K562 (cell line): ENCODE results near the gene ENPP5. TPM values are rescaled to one million over a fixed set of nuclear protein-coding genes. Genes with fewer than 3 reads are reported as not detected.

Experiments
- ATAC-seq: fragments of 200-7000 bp; cut with Tn5 transposase; 3 replicates; pipeline ENCODE4 v1.9.1; 2020; ENCODE audit warnings: moderate library complexity
- BruUV-seq: library from RNA; stranded (reverse); fragments of 400-500 nt; replicated peaks from 2 replicates; lab custom pipeline; 2021; lab: Mats Ljungman, UMichigan
- CTCF ChIA-PET: fragments of 300-600 bp; formaldehyde crosslinking; extraction: SDS; loops from one replicate; lab custom pipeline; 2021; ENCODE audit warnings: low intra/inter-chr PET ratio; lab: Yijun Ruan, JAX
- POLR2A ChIA-PET: fragments of 300-600, 350-650 bp; sonication (Branson Sonifier 250); formaldehyde crosslinking; extraction: SDS; loops from one replicate; lab custom pipeline; 2021; ENCODE audit warnings: antibody characterized with exemption, inconsistent platforms; lab: Yijun Ruan, JAX
- DNase-seq, 4 experiments: peaks; one replicate each; pipeline versions ENCODE4 v3.0.0 to v3.0.0-alpha.2; 2011 to 2018; ENCODE audit warnings: low spot score in 3 of 4, mixed read lengths in 3 of 4; ENCODE audit errors: extremely low read depth in 1 of 4
- FAIRE-seq: peaks from 2 replicates; lab custom pipeline; 2011; peaks lifted over from hg19 to GRCh38; lab: Jason Lieb, UNC
- H2AFZ ChIP-seq: 2 replicates; pipeline ENCODE4 v1.6.0; 2011; ENCODE audit warnings: low read depth, low read length, control low read depth, inconsistent platforms
- H3K27ac ChIP-seq: fragments of 200-600 bp; 3 replicates; pipeline ENCODE4 v1.8.0; 2011; ENCODE audit warnings: low read depth, mild to moderate bottlenecking, control low read depth, inconsistent platforms, low read length, moderate library complexity, mixed read lengths; ENCODE audit errors: extremely low read depth
- H3K27me3 ChIP-seq, 2 experiments: fragments of 300-600 bp in 1 of 2; 2 replicates in 1 of 2; 3 replicates in 1 of 2; pipeline versions ENCODE4 v1.6.0 to v1.8.0; 2011; ENCODE audit warnings: inconsistent platforms in 2 of 2, low read length in 2 of 2, mild to moderate bottlenecking in 1 of 2, mixed read lengths in 1 of 2, moderate library complexity in 1 of 2; ENCODE audit not compliant: control insufficient read depth in 2 of 2, insufficient read depth in 2 of 2
- H3K36me3 ChIP-seq: fragments of 300-600 bp; 3 replicates; pipeline ENCODE4 v1.8.0; 2011; ENCODE audit warnings: mild to moderate bottlenecking, low read length, inconsistent platforms; ENCODE audit not compliant: control insufficient read depth, insufficient read depth
- H3K4me1 ChIP-seq, 2 experiments: fragments of 200-600 bp in 1 of 2; replicated peaks in 1 of 2; 2 replicates in 1 of 2; 3 replicates in 1 of 2; pipeline versions ENCODE4 v1.5.1 to v1.8.0; 2011; ENCODE audit warnings: inconsistent platforms in 2 of 2, low read length in 2 of 2, mild to moderate bottlenecking in 1 of 2, mixed read lengths in 1 of 2, moderate library complexity in 1 of 2; ENCODE audit not compliant: control insufficient read depth in 2 of 2, insufficient read depth in 2 of 2
- H3K4me2 ChIP-seq: 2 replicates; pipeline ENCODE4 v1.6.1; 2011; ENCODE audit warnings: low read length, control low read depth, inconsistent platforms, mixed read lengths; ENCODE audit not compliant: insufficient read depth
- H3K4me3 ChIP-seq: fragments of 200-600 bp; sonication (generic), shearing (Covaris generic); 2 replicates; pipeline ENCODE4 v1.5.1; 2016; ENCODE audit warnings: control low read depth, inconsistent platforms
- H3K79me2 ChIP-seq: fragments of 200-600 bp; 3 replicates; pipeline ENCODE4 v1.8.0; 2011; ENCODE audit warnings: low read length, inconsistent platforms; ENCODE audit not compliant: control insufficient read depth, insufficient read depth
- H3K9ac ChIP-seq, 2 experiments: 2 replicates each; pipeline versions ENCODE4 v1.6.0 to v1.6.1; 2011; ENCODE audit warnings: low read depth in 2 of 2, low read length in 2 of 2, control low read depth in 1 of 2, inconsistent platforms in 1 of 2, mild to moderate bottlenecking in 1 of 2, mixed read lengths in 1 of 2; ENCODE audit not compliant: insufficient read depth in 1 of 2
- H3K9me1 ChIP-seq: one replicate; pipeline ENCODE4 v1.6.0; 2011; ENCODE audit warnings: inconsistent platforms, mild to moderate bottlenecking, low read length, moderate library complexity; ENCODE audit not compliant: control insufficient read depth, insufficient read depth
- H3K9me3 ChIP-seq: replicated peaks from 2 replicates; pipeline ENCODE4 v1.5.1; 2011; ENCODE audit warnings: low read depth, low read length, inconsistent platforms; ENCODE audit not compliant: control insufficient read depth, insufficient read depth
- H4K20me1 ChIP-seq: replicated peaks from 2 replicates; pipeline ENCODE4 v1.6.1; 2011; ENCODE audit warnings: low read length, inconsistent platforms, mixed read lengths; ENCODE audit not compliant: control insufficient read depth, insufficient read depth
- ARID1B ChIP-seq: fragments of 450-650 bp; IDR thresholded peaks from 2 replicates; pipeline ENCODE4 v1.6.1; 2016; ENCODE audit warnings: antibody characterized with exemption, mild to moderate bottlenecking, inconsistent platforms
- ARNT ChIP-seq, 2 experiments: fragments of 450-650 bp; IDR thresholded peaks; 2 replicates each; pipeline ENCODE4 v1.6.1; 2016; ENCODE audit warnings: mild to moderate bottlenecking in 1 of 2
- BHLHE40 ChIP-seq: IDR thresholded peaks from 2 replicates; pipeline ENCODE4 v1.6.1; 2011; ENCODE audit warnings: low read length, improper control_type of control experiment
- BRCA1 ChIP-seq, 2 experiments: fragments of 450-650 bp in 1 of 2; sonication (generic) in 1 of 2; formaldehyde crosslinking in 1 of 2; IDR thresholded peaks; 2 replicates each; pipeline versions ENCODE4 v1.5.0 to v1.6.1; 2017 to 2020; ENCODE audit warnings: mild to moderate bottlenecking in 1 of 2, missing genetic modification reagents in 1 of 2
- CCNT2 ChIP-seq: IDR thresholded peaks from 2 replicates; pipeline ENCODE4 v1.6.1; 2011; ENCODE audit warnings: borderline replicate concordance, low read depth, mild to moderate bottlenecking, moderate library complexity, mixed read lengths, low read length; ENCODE audit not compliant: insufficient read length; ENCODE audit errors: extremely low read depth
- CHD1 ChIP-seq: fragments of 200-600 bp; sonication (generic); IDR thresholded peaks from one replicate; pipeline ENCODE4 v1.6.1; 2012; ENCODE audit warnings: mild to moderate bottlenecking, moderate library complexity, low read length, inconsistent platforms
- EP300 ChIP-seq: IDR thresholded peaks from 2 replicates; pipeline ENCODE4 v1.6.1; 2012; ENCODE audit warnings: low read length, improper control_type of control experiment
- FOXJ3 ChIP-seq: sonication (generic); formaldehyde crosslinking; IDR thresholded peaks from 2 replicates; pipeline ENCODE4 v1.4.0; 2020; ENCODE audit warnings: mild to moderate bottlenecking, missing genetic modification reagents
- KLF6 ChIP-seq: fragments of 250-450 bp; sonication (Bioruptor Pico); IDR thresholded peaks from 2 replicates; pipeline ENCODE4 v1.4.0; 2020; ENCODE audit warnings: mild to moderate bottlenecking, moderate library complexity, borderline replicate concordance
- MECOM ChIP-seq: fragments of 250-450 bp; sonication (Bioruptor Pico); IDR thresholded peaks from 2 replicates; pipeline ENCODE4 v1.8.0; 2022; ENCODE audit warnings: inconsistent platforms
- NCOR1 ChIP-seq: fragments of 450-650 bp; IDR thresholded peaks from 2 replicates; pipeline ENCODE4 v1.6.1; 2016; ENCODE audit warnings: mild to moderate bottlenecking, moderate library complexity
- NFIC ChIP-seq: fragments of 450-650 bp; IDR thresholded peaks from 2 replicates; pipeline ENCODE4 v1.6.1; 2017; ENCODE audit warnings: mild to moderate bottlenecking, inconsistent platforms
- NFIX ChIP-seq: fragments of 250-450 bp; sonication (Bioruptor Pico); IDR thresholded peaks from 2 replicates; pipeline ENCODE4 v1.4.0; 2020; ENCODE audit warnings: low read depth, mild to moderate bottlenecking, moderate library complexity
- POLR2AphosphoS2 ChIP-seq: IDR thresholded peaks from 2 replicates; pipeline ENCODE4 v1.6.1; 2012; ENCODE audit warnings: low read length, improper control_type of control experiment
- SIX5 ChIP-seq, 2 experiments: IDR thresholded peaks; 2 replicates each; pipeline ENCODE4 v1.6.1; 2011; ENCODE audit warnings: low read length in 2 of 2, borderline replicate concordance in 1 of 2, low read depth in 1 of 2, mild to moderate bottlenecking in 1 of 2, moderate library complexity in 1 of 2; ENCODE audit not compliant: insufficient read depth in 1 of 2
- TEAD1 ChIP-seq, 2 experiments: fragments of 450-650 bp in 1 of 2; sonication (generic) in 1 of 2; formaldehyde crosslinking; IDR thresholded peaks; 2 replicates each; pipeline versions ENCODE4 v1.4.0 to v1.8.0; 2020 to 2022; ENCODE audit warnings: mild to moderate bottlenecking in 2 of 2, missing genetic modification reagents in 1 of 2
- whole genome bisulfite sequencing: fragments of 100-300 bp; shearing (Covaris generic); methylation state at CpG from one replicate; pipeline ENCODE4 v1.1.6; 2016; ENCODE audit warnings: low coverage, mixed read lengths; ENCODE audit not compliant: insufficient coverage; ENCODE audit errors: missing lambda C conversion rate; 5-methylcytosine and 5-hydroxymethylcytosine counted together
- in situ Hi-C: fragments of 300-500 bp; cut with MboI; formaldehyde crosslinking; loops from 4 replicates; pipeline ENCODE4 v1.15.0; 2018; ENCODE audit warnings: inconsistent platforms, mixed read lengths
- intact Hi-C: fragments of 100-400 bp; cut with micrococcal nuclease; formaldehyde crosslinking; loops from 2 replicates; pipeline ENCODE4 v1.14.2; 2022
- polyA plus RNA-seq, 8 experiments: library from polyadenylated mRNA; depleted of rRNA in 4 of 8; stranded (reverse) in 5 of 8; unstranded in 3 of 8; fragments of >200 nt; fragmentation: Nextera tagmentation in 2 of 8; fragmentation: Illumina TruSeq in 1 of 8; extraction: Ambion mirVana in 2 of 8; extraction: Trizol in 1 of 8; gene quantifications; 2 replicates each; pipeline versions ENCODE4 v1.2.1 to v1.2.3, GENCODE V29; 2011 to 2014; ENCODE audit warnings: inconsistent platforms in 1 of 8, missing spikeins in 1 of 8
- total RNA-seq, 7 experiments: library from RNA; depleted of rRNA in 6 of 7; stranded (reverse); fragments of >200 nt in 6 of 7; fragmentation: Illumina TruSeq in 2 of 7; extraction: Trizol in 2 of 7; gene quantifications; 2 replicates each; pipeline versions ENCODE4 v1.2.1 to v1.2.3, GENCODE V29; 2011 to 2021; ENCODE audit warnings: low replicate concordance in 1 of 7

Gene ENPP5
- total and polyA plus RNA-seq, 9 of the 15 experiments (the other 6 are each of a cell fraction or from before 2014, with no cell fraction given), result not detected

DNA sequence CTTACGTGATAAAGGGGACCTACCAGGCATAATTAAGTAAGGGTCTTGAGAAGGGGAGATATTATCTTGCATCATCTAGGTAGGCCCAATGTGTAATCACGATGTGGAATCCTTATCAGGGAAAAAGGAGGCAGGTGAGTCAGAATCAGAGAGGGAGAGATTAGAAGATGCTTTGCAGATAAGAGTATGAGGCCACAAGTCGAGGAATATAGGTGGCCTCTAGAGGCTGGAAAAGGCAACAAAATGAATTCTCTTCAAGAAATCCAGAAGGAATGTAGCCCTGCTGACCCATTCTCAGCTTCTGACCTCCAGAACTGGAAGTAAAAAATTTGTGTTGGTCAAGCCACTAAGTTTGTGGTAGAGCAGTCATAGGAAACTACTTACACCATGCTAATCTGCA, 51.9 kb downstream of the ENPP5 start:
- 2% methylated on average over 3 of the region's 3 CpGs for WGBS
- no peak for FAIRE-seq
- intact Hi-C loops, result no loop called here
- BruUV-seq, result no TSS peak
- TF ChIP-seq TEAD1 (CRISPR knock-in tag; IDR thresholded peaks at IDR 0.05) (no peak), ARID1B (no peak), BHLHE40 (no peak), CCNT2 (no peak), EP300 (no peak), SIX5 (IDR thresholded peaks at IDR 0.05; ENCODE audit: borderline replicate concordance in 1 of 2, insufficient read depth in 1 of 2, low read depth in 1 of 2, low read length in 2 of 2) (no peak), NFIC (no peak), ARNT (IDR thresholded peaks at IDR 0.05) (no peak), POLR2AphosphoS2 (no peak), KLF6 (CRISPR knock-in tag) (no peak), NCOR1 (no peak), FOXJ3 (no peak), MECOM (CRISPR knock-in tag) (no peak), CHD1 (no peak), BRCA1 (IDR thresholded peaks at IDR 0.05) (no peak), BRCA1 (CRISPR knock-in tag; IDR thresholded peaks at IDR 0.05) (no peak), NFIX (no peak)
- no peaks in the 10 kb centered on the region for H4K20me1 ChIP-seq
- H3K4me2 ChIP-seq, result no peak overlapping the region
- no peaks in the 10 kb centered on the region for H3K27me3 ChIP-seq
- no peaks in the 10 kb centered on the region for H3K9me3 ChIP-seq
- no peaks in the 10 kb centered on the region for H3K79me2 ChIP-seq
- H3K9me1 ChIP-seq, result no peaks in the 10 kb centered on the region
- H3K4me1 ChIP-seq, result no peaks in the 10 kb centered on the region
- no peak for DNase-seq
- H3K27ac ChIP-seq, result no peak overlapping the region
- ChIA-PET POLR2A (no interaction called here), CTCF (no interaction called here)
- in situ Hi-C loops, result no loop called here
- no peak for ATAC-seq
- H3K4me3 ChIP-seq, result no peak overlapping the region
- no peaks in the 10 kb centered on the region for H3K36me3 ChIP-seq
- no peak overlapping the region for H2AFZ ChIP-seq
- H3K9ac ChIP-seq, result no peak overlapping the region
